GM18508 (cell line): Measurements from ENCODE around the gene NKX2-4.

Source experiments
- ATAC-seq: cut with Tn5 transposase; IDR thresholded peaks from one replicate; pipeline ENCODE4 v1.9.1; 2021; ENCODE audit warnings: moderate number of reproducible peaks; ENCODE audit not compliant: insufficient read depth, unreplicated experiment

Gene NKX2-4

DNA sequence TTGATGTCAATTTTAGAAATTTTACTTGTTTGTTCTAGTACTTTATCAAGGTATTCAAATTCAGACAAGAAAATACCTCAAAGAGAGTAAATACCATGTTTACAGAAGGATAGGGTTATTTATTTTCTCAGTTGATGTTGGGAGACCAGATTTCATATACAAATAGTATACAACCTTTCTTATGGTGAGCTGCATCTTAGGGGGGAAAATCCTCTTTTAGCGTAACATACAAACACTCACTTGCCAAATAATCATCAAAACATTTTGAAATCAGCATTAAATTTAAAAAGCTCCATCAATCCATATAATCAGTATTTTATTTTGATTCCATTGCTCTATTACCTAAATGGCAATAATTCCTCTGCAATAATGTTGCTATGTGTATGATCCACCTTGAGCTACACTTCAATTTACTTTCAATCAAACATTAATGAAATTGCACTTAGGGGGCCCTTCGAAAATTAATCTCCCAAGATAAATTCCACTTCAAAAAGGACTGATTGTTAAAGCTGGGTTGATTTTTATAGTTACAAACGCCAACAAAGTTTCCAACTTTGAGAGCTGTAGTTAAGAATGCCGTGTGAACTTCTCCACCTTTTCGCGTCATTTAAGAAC lies 2.2 kb downstream of the NKX2-4 start:
- ATAC-seq, result no peak

DNA sequence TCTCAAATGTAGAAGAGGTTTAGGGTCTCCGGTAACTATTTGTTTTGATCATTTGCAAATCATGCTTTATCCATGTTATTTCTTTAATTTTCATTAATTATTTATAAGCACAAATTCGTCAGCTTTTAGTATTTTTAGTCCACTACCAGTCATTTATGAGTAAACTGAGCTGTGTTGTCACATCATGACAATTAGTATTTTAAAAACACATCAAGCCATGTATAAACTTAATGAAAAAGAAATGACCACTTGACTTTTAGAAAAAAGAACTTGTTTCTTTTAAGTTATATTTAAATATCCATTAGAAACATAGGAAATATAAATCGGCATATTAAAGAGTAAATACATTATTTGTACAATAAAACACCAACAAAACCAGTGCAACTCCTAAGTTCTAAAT lies 2.8 kb downstream of the NKX2-4 start:
- no peak for ATAC-seq

DNA sequence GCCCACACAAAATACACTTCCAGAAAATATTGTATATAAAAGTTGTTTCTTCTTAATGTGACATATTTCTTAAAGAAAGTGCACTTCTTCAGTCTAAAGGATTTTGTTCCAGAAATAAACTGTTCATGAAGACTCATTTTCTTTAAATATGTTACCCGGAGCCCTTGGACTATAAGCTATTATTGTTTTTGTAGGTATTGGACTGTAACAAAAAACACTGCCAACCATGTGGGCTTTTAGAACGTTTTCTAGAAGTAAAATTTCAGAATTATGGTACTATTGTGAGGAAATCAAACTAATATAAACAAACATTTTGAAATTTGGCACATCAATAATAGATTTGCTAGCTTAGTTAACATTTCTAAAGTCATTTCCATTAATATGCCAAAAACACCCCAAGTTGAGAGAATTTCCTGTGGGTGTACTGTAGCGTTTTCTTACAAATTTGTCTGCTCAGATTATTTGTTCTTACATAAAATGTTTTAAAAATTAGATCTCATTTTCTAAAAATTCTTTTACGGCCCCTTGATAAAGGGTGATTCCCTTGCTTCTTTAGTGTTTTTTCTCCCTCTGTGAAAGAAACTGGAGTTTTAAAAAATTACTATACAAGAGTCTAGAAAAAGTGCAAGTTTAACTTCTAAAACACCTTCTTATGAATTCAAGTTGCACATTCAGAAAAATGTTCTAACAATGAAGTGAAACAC lies 3.4 kb downstream of the NKX2-4 start:
- no peak for ATAC-seq

DNA sequence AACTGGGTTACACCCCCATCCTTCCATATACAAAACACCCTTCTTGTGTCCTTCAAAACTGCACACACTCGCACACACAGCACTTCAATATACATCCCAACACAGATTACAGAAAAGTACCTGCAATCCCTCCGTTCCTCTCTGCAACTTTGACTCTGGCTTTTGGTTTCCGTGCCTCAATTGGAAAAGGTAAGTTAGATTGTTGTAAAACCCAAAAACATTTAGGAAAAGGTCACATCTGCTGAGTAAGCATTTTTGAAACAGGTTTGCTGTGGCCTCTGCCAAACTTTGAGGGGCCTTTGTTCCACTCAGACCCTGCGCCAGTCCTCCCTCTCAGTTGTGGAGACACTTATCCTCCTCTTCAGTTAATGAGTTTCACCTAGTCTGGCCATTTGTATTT lies 4.2 kb downstream of the NKX2-4 start:
- no peak for ATAC-seq

DNA sequence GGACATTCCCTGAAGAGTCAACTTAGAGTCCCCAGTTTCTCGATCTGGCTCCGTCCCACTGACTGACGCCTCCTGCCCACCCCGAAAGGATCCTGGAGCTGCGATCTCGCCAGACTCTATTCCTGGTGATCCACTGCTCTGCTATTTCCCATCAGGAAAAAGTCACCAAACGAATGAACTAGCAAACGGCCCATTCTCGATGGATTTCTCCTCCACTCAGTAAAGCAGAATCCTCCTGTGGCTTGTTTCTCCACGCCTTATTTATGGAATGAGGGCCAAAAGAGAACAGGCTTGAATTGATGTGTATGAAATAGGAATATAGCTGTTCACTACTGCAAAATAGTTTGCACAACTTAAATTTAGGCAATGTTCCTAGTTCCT lies 5.4 kb downstream of the NKX2-4 start:
- no peak for ATAC-seq

DNA sequence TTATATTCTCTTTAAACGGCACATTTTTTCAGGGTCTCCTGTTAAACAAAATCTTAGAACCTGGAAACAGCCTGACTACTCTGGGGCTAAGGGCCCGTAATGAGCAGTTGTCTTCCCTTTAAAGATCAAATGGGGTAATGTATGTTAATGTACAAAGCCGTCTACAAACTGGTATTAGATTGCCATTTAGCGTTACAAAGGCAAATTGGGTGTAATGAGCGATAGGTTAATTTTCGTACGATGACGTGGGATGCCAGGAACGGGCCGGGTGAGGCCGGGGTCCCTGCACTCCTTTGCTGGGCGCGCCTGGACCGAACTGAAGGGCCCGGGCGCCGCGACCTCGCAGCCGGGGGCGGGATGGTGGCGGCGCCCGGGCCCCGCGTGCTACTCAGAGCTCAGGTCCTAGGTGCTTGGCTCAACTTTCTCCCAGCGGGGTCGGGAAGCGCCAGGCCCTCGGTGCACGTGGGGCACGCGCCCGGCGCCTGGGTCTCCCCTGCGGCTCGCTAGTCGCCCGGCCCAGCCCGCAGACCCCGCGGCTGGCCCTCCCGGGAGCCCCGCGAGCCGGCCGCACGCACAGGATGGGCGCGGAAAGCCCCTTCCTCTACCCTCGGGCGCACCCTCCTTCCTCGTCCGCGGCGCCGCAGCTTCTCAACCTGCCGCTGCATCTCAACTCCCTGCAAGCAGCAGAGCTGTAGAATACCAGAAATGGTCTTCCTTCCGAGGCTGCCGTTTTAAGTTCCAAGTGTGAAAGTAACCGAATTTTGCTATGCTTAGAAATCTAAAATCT lies 5.9 kb downstream of the NKX2-4 start:
- no peak for ATAC-seq

DNA sequence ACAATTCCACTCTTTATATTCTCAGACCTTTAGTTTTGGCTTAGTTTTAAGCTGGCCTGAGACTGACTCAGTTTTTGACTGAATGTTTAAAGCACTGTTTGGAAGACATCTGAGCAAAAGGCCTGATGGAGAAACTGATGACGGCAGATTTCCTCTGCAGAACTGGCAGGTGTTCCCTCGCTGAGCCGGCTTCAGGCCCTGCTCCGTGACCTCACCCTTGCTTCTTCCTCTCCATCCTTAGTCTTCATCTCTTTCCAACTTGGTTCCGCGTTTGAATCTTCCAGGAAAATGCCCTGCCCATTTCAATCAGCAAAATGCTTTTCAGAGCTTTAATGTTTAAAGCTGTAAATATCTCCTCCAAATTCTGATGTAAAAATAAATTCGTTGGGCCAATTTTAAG lies 6.6 kb downstream of the NKX2-4 start:
- no peak for ATAC-seq

DNA sequence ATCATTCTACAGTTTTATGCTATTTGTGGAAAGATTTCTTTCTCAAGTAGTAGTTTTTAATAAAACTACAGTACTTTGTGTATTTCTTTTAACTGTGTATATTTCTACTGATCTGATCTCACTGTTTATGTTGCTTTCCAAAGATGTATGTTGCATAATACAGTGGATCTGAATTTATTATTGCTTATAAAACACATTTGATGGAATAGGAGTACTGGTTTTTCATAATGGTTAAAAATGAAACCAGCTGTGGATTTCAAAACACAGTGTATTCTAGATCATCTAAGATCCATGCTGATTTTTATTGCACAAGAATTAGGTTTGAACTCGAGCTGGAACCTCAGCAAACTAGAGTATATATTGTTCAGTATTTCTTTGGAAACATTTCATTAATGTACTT lies 8.0 kb downstream of the NKX2-4 start:
- ATAC-seq, result no peak

DNA sequence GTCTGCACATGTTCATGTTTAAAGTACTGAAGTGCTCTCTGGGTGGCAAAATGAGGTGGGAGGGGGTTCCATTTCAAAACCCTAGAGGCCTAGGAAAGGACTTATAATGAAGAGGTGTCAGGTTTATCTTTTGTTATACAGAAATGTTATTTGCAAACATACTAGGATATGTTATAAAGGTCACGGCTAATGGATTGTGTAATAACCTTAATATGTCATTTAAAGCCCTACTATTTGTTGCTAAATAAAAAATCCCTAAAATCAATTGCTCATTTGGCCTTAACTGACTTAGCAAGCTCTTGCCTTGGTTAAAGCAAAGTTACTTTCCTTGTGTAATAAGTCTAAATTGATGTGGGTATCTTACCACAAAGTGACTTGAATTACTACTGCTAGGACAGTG lies 8.8 kb downstream of the NKX2-4 start:
- ATAC-seq, result no peak

DNA sequence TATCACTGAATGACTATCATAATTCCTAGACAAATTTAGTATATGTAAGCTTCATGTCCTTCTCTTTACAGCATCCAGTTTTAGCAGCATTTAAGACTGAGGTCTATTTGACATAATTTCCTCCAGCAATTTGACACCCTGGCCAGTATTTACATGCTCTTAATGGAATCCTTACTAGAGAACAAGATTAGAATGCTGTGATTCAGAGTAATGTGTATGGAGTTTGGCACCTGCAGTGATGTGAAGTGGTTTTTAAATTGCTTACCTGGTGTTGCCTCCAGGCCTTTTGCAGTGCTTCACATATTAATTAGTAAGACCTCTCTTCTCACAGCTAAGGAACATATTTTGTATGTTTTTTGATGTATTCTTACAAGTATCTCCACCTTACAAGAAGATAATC lies 9.8 kb downstream of the NKX2-4 start:
- no peak for ATAC-seq

DNA sequence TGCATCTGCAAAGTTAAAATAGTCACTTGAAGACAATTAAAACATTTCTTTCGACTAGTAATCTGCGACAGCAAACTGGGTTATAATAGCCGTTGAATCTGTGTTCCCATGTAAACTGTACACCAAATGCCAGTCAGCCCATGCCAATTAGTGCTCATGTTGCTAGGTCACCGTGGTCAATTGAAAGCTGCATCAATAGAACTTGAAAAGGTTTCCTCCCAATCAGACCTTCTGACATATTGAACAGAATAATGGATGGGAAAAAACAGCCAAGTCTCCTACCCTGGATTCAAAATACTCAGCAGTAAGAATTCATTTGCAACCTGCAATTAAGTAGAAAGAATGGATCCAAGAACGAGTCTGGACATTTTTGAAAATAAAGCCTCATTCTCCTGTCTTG lies 11.2 kb downstream of the NKX2-4 start:
- no peak for ATAC-seq

DNA sequence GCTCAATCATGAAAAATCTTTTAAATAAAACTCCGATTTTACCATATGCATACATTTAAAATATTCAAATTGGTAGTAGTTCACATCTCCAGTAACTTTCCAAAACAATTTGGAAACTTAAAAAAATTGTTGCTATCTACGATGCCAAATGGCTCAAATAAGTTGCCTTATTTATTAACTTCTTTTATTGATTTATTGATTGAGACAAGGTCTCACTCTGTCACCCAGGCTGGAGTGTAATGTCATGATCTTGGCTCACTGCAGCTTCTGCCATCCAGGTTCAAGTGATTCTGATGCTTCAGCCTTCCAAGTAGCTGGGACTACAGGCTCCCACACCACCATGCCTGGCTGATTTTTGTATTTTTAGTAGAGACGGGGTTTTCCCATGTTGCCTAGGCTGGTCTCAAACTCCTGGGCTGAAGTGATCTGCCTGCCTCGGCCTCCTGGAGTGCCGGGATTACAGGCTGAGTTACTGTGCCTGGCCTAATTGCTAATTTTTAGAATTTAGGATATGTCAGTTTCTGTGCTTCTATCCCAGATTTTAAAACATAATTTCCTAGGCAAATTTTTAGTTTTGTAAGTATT lies 12.9 kb downstream of the NKX2-4 start:
- ATAC-seq, result no peak

DNA sequence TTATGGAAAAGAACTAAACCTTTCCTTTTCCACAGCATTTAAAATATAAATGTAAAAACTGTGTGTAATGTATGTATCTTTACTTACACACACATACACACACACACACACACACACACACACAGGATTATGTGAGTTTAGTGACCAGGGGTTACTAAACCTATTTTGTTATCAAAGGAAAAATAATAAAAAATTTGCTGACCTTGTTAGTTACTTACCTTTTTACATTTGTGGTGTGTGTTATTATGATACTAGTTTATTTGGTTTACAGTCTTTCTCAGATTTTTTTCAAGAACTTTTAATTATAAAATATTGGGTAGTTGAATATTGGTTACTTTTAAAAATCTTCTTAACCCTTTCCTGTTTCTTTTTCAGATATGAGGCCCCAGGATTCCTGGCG lies 15.7 kb downstream of the NKX2-4 start:
- no peak for ATAC-seq

DNA sequence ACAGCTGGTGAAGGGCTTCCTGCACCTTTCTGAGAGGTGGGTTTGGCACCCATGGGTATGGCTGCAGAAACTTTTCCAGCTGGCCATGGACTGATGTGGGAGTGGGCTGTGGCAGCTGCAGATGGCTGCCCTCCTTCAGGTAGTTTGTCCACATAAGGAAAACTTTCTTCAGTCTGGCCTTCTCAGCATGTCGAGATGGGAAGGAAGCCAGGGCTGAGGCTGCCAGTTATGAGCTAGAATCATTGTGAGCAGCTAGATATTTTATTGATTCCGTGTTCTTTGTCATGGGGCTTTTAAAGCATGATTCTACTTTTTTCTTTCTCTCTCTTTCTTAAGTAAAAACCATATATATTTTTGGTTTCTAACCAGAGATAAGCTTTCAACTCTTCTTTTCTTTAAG lies 16.6 kb downstream of the NKX2-4 start:
- ATAC-seq, result no peak

DNA sequence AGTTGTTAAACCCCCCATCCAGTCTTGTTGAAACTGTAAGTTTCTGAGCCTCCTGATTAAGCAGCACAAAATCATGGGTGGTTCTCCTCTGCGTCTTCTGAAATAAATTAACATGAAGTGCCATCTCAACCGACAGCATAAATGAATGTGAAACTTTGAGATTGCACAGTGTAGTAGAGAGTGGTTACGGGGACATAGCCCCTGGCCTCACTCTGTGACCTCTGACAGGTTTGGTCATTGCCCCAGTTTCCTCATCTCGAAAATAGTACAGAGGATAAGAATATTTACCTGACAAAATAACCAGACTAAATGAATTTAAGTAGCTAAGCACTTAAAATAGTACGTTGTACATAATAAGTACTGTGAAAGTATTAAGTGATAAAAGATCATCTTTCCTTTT lies 19.1 kb downstream of the NKX2-4 start:
- ATAC-seq, result no peak

DNA sequence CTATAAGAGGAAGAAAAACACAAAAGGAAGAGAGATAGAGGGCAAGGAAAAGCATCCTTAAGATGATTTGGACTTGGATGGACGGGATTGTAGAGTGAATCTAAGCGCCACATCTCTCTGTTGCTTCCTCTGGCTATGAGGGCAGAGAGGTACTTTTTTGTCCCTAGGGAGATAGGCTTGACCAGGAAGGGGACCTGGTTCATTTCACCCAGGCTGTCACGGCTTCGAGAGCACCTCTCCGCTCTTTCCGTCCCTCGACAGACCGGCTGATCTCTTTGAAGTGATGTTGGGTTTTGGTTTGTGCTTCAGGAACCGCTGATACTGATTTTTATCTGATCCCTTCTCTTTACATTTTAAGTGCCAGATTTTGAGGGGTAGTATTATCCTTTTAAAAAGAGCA lies 19.6 kb downstream of the NKX2-4 start:
- no peak for ATAC-seq

DNA sequence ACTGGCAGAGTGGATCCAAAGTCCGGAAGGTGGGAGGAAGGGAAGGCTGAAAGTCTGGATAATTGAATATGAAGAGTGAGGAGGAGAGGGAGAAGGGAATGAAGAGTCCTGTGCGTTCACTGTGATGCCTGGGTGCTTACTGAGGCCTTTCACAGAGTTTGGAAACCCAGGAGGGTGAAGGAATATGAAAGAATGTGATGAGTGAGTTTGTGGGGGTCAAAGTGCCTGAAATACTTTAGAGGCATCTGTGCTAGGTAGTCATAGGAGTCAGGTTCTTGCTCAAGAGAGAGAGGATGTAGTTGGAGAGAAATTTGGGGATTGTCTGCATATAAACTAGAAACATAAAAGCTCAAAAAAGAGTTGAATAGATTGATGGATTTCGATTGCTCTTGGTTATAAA lies 20.7 kb downstream of the NKX2-4 start:
- ATAC-seq, result no peak

DNA sequence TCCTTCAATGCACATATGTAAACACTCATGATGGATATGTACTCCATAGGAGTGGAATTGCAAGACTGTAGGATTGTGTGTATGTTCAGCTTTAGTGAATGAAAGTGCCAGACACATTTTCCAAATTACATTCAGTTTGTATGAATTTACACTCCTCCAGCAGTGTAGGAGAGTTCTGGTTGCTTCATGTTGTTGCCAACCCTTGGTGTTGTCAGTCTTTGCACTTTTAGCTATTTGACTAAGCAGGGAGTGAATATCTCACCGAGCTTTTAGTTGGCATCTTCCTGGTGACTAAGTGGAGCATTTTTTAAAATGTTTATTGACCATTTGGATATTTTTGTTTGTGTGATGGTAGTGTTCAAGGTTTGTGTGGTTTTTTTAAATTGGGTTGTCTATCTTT lies 23.9 kb downstream of the NKX2-4 start:
- no peak for ATAC-seq

DNA sequence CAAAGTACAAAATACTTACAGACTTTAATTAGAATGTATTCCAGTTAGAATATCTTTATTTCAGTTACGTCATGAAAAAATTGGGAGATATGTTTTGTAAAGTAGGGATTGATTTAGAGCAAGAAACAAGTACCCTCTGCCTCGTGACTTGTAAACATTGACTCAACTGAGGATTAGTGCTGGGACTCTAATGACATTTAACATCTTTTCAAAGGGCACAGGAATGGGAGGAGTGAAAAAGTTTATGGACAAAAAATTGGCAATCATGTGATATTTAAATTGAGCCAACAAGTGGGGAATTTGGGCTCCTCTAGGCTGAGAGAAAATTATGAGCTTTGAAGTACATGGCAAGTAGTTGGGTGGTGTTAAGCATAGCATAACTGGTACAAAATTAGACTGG lies 25.3 kb downstream of the NKX2-4 start:
- no peak for ATAC-seq

DNA sequence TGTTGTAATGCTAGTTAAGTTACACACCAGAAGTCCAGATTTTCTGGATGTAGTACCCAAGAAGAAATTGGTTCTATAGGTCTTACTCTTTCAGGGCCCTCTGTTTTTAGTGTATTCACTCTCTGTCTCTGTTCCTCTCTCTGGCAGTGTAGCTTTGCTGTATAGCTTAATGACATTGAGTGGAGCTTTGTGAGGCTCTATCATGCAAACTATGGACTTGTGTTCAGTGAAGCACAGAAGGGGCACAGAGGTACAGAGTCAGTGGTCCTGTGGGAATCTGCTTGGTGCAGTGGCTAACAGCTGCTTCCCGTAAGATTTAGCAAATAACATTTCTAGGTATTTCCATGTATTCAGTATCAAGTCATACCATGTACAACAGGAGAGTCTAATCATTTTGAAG lies 26.1 kb downstream of the NKX2-4 start:
- no peak for ATAC-seq

DNA sequence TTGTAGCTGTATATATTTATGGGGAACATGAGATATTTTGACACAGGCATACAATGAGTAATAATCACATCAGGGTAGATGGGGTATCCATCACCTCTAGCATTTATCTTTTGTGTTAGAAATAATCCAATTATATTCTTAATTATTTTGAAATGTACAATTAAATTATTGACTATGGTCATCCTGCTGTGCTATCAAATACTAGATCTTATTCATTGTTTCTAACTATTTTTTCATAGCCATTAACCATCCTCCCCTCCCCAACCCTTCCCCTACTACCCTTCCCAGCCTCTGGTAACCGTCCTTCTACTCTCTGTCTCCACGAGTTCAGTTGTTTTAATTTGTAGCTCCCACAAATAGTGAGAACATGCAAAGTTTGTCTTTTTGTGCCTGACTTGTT lies 28.5 kb downstream of the NKX2-4 start:
- ATAC-seq, result no peak
